GM18499 (cell line): ENCODE data around the gene GLI1.

Experiments
- ATAC-seq: cut with Tn5 transposase; IDR thresholded peaks from one replicate; pipeline ENCODE4 v1.9.1; 2021; ENCODE audit warnings: moderate number of reproducible peaks; ENCODE audit not compliant: insufficient read depth, unreplicated experiment

The GLI1 gene

GRCh38 chr12:57459055-57459749, 383 bp upstream of the GLI1 start:
- ATAC-seq: peak; percentile 36

GRCh38 chr12:57460468-57460784, 841 bp downstream of the GLI1 start:
- ATAC-seq: no peak

GRCh38 chr12:57460841-57461275, 1.3 kb downstream of the GLI1 start:
- no peak for ATAC-seq

GRCh38 chr12:57461276-57461916, 1.8 kb downstream of the GLI1 start:
- ATAC-seq: no peak

- ATAC-seq: no peak
Measured at GRCh38 chr12:57461917-57462250, 2.3 kb downstream of the GLI1 start.

- ATAC-seq: peak; percentile 50
Measured at GRCh38 chr12:57462251-57462911, 2.8 kb downstream of the GLI1 start.

- no peak for ATAC-seq
Measured at GRCh38 chr12:57462912-57463253, 3.3 kb downstream of the GLI1 start.

GRCh38 chr12:57464569-57464968, 5.0 kb downstream of the GLI1 start:
- ATAC-seq: no peak

GRCh38 chr12:57465030-57465746, 5.6 kb downstream of the GLI1 start:
- ATAC-seq: no peak

GRCh38 chr12:57465747-57466505, 6.3 kb downstream of the GLI1 start:
- ATAC-seq: no peak

- ATAC-seq: no peak
Measured at GRCh38 chr12:57467212-57467874, 7.8 kb downstream of the GLI1 start.

- no peak for ATAC-seq
Measured at GRCh38 chr12:57467915-57468314, 8.3 kb downstream of the GLI1 start.

- no peak for ATAC-seq
Measured at GRCh38 chr12:57469296-57470164, 9.9 kb downstream of the GLI1 start.

- no peak for ATAC-seq
Measured at GRCh38 chr12:57470286-57470969, 10.8 kb downstream of the GLI1 start.

GRCh38 chr12:57470970-57471656, 11.5 kb downstream of the GLI1 start:
- ATAC-seq: no peak

- no peak for ATAC-seq
Measured at GRCh38 chr12:57471661-57472060, 12.1 kb downstream of the GLI1 start.

- no peak for ATAC-seq
Measured at GRCh38 chr12:57472391-57472790, 12.8 kb downstream of the GLI1 start.

- no peak for ATAC-seq
Measured at GRCh38 chr12:57473392-57473791, 13.8 kb downstream of the GLI1 start.
